B cell (primary cell): Measurements from ENCODE around the gene COL5A1.

Experiments used
- CTCF ChIP-seq: fragments of 200-600 bp; IDR thresholded peaks from one replicate; pipeline ENCODE4 v1.8.0; 2022; ENCODE audit warnings: antibody characterized with exemption, mild to moderate bottlenecking
- EZH2 ChIP-seq: IDR thresholded peaks from 2 replicates; pipeline ENCODE4 v1.6.1; 2012; ENCODE audit warnings: borderline replicate concordance, low read depth, mild to moderate bottlenecking, moderate library complexity, low read length; ENCODE audit not compliant: insufficient read depth, poor library complexity, severe bottlenecking

- no peak for TF ChIP-seq CTCF
- TF ChIP-seq EZH2: no peak
Measured at GRCh38 chr9:134655101-134655500, 13.5 kb downstream of the COL5A1 start.
